GM12874 (cell line): Measurements from ENCODE around the gene STRIP1.

Experiments
- TF ChIP-seq, protein P1 (sequence below): IDR thresholded peaks from 2 replicates; pipeline ENCODE4 v1.5.1; 2011; ENCODE audit warnings: low read depth, mild to moderate bottlenecking, control low read depth, low read length, moderate library complexity; ENCODE audit not compliant: insufficient read depth

The STRIP1 gene

GRCh38 chr1:110032327-110032726 is 2.1 kb upstream of the STRIP1 start:
- TF ChIP-seq, protein P1, sequence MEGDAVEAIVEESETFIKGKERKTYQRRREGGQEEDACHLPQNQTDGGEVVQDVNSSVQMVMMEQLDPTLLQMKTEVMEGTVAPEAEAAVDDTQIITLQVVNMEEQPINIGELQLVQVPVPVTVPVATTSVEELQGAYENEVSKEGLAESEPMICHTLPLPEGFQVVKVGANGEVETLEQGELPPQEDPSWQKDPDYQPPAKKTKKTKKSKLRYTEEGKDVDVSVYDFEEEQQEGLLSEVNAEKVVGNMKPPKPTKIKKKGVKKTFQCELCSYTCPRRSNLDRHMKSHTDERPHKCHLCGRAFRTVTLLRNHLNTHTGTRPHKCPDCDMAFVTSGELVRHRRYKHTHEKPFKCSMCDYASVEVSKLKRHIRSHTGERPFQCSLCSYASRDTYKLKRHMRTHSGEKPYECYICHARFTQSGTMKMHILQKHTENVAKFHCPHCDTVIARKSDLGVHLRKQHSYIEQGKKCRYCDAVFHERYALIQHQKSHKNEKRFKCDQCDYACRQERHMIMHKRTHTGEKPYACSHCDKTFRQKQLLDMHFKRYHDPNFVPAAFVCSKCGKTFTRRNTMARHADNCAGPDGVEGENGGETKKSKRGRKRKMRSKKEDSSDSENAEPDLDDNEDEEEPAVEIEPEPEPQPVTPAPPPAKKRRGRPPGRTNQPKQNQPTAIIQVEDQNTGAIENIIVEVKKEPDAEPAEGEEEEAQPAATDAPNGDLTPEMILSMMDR = no peak

GRCh38 chr1:110033421-110033820 is 1.0 kb upstream of the STRIP1 start:
- TF ChIP-seq, protein P1 = no peak

- TF ChIP-seq, protein P1 = no peak
Observed at GRCh38 chr1:110034040-110034450, 379 bp upstream of the STRIP1 start.

GRCh38 chr1:110035236-110035752 is 870 bp downstream of the STRIP1 start:
- TF ChIP-seq, protein P1 = no peak

DNA sequence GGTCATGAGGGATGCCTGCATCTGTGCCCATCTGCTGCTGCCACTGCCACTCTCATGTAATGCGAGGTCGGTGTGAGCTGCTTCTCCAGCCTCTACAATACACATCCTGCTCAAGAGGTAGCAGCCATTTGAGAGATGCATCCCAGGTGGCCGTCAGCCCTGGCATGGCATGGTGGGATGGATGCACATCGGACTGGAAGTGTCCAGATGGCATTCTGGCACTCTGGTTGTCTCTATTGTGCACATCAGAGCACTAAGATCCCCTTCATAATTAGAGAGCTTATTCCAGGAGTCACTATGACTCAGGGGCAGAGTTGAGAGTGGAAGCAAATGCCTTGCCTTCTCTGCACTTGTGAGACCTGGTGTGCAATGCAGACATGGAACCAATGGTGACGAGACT is 3.8 kb downstream of the STRIP1 start:
- TF ChIP-seq, protein P1 = no peak

DNA sequence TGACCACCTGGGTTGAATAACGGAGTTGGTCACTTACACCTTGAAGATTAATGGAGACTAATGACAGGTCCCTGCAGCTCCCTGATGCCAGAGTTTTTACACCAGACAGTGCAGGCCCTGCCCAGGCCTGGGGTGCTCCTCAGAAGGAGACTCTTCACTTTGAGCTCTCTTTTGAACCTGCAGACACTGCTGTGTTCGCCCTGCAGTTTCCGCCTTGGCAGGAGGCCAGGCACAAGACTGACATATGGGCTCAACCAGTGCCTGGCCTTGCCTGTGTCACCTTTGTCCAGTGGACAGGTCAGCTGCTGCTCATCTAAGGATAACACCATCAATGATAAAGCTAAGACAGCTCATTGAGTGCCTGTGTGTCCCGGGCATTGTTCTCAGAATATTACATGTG is 5.2 kb downstream of the STRIP1 start:
- TF ChIP-seq, protein P1 = no peak

- TF ChIP-seq, protein P1 = no peak
Observed at GRCh38 chr1:110040548-110040947, 6.1 kb downstream of the STRIP1 start.

DNA sequence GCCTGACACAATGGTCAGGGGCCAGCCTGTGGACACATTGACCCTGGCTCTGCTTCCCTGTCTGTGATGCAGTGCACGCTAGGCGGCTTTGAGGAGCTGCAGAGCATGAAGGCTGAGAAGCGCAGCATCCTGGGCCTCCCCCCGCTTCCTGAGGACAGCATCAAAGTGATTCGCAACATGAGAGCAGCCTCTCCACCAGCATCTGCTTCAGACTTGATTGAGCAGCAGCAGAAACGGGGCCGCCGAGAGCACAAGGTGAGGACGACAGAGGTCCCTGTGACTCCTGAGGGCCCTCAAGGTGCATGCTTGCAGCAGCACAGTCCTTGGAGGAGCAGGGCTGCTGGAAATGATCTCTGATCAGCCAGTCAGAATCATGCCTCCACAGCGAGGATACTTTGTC is 8.6 kb downstream of the STRIP1 start:
- TF ChIP-seq, protein P1 = no peak
